NCI-H128 (cell line): ENCODE data around the gene VPS9D1.
"Not testable (repeated sequence)": the region's sequence is repeated elsewhere in the genome, so short reads cannot be mapped to it uniquely, and the experiment has no call there.

Experiments
- DNase-seq: peaks from one replicate; lab custom pipeline; 2025; ENCODE audit not compliant: unreplicated experiment; lab: John Stamatoyannopoulos, UW

The VPS9D1 gene

DNA sequence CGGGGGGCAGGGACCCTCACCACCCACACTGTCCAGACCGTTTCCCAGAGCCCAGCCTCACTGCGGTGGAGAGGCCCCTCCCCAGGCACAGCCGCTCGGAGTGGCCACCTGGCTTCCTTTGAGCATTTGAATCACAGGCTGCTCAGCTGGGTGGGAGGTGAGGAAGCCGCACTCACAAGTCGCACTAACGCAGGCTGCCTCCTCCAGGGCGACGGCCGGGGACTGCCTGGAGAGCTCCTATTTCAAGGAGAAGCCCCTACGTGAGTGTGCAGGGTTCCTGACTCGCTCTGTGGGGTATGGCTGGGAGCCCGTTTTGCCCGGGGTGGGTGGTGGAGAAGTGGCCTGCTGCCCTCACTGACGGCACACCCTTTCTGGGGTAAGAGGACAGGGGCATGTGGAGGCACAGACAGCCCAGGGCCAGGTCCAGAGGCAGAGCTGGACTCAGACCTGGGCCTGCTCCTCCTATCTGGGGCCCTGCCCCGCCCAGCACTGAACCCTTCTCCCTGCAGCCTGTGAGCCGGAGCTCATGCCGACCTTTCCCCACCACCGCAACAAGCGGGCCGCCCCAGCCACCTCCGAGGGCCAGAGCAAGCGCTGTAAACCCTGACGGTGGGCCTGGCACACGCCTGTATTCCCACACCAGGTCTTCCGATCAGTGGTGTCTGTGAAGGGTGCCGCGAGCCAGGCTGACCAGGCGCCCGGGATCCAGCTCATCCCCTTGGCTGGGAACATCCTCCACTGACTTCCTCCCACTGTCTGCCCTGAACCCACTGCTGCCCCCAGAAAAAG, 25.4 kb downstream of the VPS9D1 start:
- no peak for DNase-seq

- not testable (repeated sequence) for DNase-seq
Measured at GRCh38 chr16:89694784-89695085, 26.0 kb downstream of the VPS9D1 start.

GRCh38 chr16:89693931-89694783, 26.5 kb downstream of the VPS9D1 start:
- no peak for DNase-seq

GRCh38 chr16:89693289-89693731, 27.4 kb downstream of the VPS9D1 start:
- no peak for DNase-seq

- no peak for DNase-seq
Measured at GRCh38 chr16:89691986-89692569, 28.6 kb downstream of the VPS9D1 start.

- DNase-seq: no peak
Measured at GRCh38 chr16:89691231-89691985, 29.3 kb downstream of the VPS9D1 start.

GRCh38 chr16:89690392-89690901, 30.3 kb downstream of the VPS9D1 start:
- no peak for DNase-seq

GRCh38 chr16:89689621-89690020, 31.1 kb downstream of the VPS9D1 start:
- DNase-seq: not testable (repeated sequence)

DNA sequence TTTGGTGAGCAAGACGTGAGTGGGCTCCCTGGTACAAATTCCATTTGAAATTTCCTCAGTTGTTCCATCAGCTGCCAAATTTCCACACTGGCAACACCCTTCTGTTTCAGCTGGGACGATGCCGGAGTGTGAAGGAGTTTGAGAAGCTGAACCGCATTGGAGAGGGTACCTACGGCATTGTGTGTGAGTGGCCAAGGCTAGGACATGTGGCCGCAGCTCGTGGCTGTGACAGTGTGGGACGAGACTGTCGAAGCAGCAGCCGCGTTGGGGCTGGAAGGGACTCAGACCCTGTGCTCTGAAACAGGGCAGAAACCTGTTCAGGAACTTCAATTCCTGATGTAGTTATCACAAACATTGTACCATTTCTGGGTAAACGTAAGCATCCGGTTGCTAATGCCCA, 31.6 kb downstream of the VPS9D1 start:
- DNase-seq: no peak

DNA sequence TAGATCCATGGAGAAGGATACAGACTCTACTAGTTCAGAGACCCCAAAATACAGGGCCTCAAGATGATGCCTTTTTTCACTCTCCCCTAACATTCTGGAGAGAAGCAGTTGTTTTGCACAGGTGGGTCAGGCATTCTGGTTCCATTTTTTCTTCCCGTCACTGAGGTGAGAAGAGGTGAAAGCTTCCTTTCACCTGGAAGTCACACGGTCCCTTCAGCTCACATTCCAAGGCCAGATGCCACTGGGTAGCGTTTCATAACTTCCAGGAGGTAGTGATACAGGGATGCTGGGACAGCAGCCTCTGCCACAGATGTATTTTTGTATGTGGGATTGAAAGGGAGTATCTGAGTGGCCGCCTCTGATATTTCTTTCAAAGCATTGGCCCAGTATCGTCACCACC, 32.3 kb downstream of the VPS9D1 start:
- DNase-seq: no peak

GRCh38 chr16:89687092-89687940, 33.4 kb downstream of the VPS9D1 start:
- DNase-seq: no peak

- DNase-seq: peak; percentile 80
Measured at GRCh38 chr16:89686520-89687091, 34.1 kb downstream of the VPS9D1 start, which contains the start of gene CDK10. CDK10 (plus strand) TSS chr16:89686689; CDS start chr16:89686711, 22 bp downstream.

DNA sequence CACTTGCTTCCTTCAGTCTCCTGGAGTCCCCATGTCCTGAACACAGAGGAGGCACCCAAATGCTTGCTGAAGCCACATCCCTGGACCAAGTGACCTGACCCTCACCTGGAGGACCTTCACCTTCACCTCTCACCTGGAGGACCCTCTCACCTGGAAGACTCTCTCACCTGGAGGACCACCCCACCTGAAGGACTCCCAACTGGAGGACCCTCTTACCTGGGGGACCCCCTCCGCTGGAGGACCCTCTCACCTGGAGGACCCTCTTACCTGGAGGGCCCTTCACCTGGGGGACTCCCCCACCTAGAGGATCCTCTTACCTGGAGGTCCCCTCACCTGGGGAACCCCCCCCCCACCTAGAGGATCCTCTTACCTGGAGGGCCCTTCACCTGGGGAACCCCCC, 34.8 kb downstream of the VPS9D1 start:
- DNase-seq: no peak

DNA sequence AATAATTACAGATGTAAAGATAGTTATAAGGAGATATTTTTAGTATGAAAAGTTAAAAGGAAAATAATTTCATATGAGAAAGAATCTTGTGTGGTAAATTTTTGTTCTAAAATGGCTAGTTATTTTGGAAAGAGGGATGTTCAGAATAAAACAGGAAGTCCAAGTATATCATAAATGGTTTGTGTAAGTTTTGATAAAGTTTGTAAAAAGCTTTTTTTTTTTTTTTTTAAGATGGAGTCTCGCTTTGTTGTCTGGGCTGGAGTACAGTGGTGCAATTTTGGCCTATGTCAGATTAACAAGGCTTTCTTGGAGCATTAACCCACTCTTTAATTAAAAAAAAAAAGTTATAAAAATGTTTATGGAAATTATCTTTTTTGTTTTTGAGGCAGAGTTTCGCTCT, 42.4 kb downstream of the VPS9D1 start:
- DNase-seq: no peak

GRCh38 chr16:89672177-89672941, 48.3 kb downstream of the VPS9D1 start:
- no peak for DNase-seq

DNA sequence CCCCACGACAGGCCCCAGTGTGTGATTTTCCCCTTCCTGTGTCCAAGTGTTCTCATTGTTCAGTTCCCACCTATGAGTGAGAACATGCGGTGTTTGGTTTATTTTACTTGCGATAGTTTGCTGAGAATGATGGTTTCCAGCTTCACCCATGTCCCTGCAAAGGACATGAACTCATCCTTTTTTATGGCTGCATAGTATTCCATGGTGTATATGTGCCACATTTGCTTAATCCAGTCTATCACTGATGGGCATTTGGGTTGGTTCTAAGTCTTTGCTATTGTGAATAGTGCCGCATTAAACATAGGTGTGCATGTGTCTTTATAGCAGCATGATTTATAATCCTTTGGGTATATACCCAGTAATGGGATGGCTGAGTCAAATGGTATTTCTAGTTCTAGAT, 49.1 kb downstream of the VPS9D1 start:
- DNase-seq: not testable (repeated sequence)

DNA sequence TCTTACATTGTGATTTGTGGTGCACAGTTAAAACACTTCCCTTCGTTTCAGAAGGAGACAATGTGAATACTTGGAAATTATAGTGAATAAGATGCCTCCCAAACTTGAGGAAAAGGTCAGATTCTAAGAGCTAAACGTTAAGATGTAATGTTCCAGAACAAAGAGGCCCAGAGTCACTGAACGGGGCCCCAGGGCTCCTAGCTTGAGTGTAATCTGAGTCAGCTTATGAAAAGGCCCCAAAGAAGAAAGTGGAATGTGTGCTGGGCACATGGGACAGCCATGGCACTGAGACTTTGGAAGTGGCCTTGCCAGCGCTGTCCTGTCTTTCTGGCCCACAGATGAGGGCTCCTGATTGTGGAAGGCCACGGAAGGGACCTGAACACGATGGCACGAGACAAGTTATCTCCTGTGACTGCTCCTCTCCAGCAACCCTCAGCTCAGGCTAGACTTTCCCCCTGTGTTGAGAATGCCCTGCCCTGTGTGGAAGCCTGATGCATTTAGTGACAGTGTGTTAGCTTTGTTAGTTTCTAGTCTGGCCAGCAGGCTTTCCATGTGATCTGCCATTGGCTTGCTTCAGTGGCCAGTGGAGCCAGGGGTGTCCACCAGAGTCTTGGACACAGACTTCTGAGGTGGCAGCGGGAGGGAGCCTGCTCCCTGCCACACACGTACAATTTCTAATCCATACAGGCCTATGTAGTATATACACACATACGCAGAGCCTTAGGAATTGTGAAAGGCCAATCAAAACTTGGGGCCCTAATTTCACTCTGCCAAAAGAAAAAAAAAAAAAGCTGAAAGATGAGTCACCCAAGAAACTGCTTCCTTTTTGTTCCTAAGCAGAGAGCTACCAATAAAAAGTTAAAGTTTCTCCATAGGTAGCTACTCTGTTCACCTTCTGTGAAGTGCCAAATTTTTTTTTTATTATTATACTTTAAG, 49.9 kb downstream of the VPS9D1 start:
- no peak for DNase-seq

DNA sequence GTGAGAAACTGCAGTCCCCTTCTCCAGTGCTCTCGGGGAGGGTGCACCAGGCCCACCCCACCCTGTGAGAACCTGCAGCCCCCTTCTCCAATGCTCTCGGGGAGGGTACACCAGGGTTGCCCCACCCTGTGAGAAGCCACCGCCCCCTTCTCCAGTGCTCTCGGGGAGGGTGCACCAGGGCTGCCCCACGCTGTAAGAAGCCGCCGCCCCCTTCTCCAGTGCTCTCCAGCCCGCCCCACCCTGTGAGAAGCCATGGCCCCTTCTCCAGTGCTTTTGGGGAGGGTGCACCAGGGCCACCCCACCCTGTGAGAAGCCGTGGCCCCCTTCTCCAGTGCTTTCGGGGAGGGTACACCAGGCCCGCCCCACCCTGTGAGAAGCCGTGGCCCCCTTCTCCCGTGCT, 50.9 kb downstream of the VPS9D1 start:
- no peak for DNase-seq
